Keratinocyte (primary cell): ENCODE results near the gene NUBP2. TPM values are rescaled to one million over a fixed set of nuclear protein-coding genes. Genes with fewer than 3 reads are reported as not detected.

ENCODE experiments used
- DNase-seq: peaks from one replicate; pipeline ENCODE4 v3.0.0-alpha.2; 2011; ENCODE audit warnings: low read depth, missing footprints, low spot score
- FAIRE-seq: peaks from 2 replicates; lab custom pipeline; 2011; peaks lifted over from hg19 to GRCh38; lab: Jason Lieb, UNC
- H2AFZ ChIP-seq: 2 replicates; pipeline ENCODE4 v1.6.0; 2012; ENCODE audit warnings: low read length, control low read depth, inconsistent platforms; ENCODE audit not compliant: control insufficient read depth
- H3K27ac ChIP-seq: 2 replicates; pipeline ENCODE4 v1.5.1; 2011; ENCODE audit warnings: low read length; ENCODE audit not compliant: control insufficient read depth, insufficient read depth
- H3K27me3 ChIP-seq: 3 replicates; pipeline ENCODE4 v1.6.0; 2011; ENCODE audit warnings: low read length; ENCODE audit not compliant: control insufficient read depth, insufficient read depth; ENCODE audit errors: extremely low read depth
- H3K36me3 ChIP-seq, 2 experiments: 2 replicates in 1 of 2; 3 replicates in 1 of 2; pipeline ENCODE4 v1.5.1; 2011; ENCODE audit warnings: low read length in 2 of 2, mild to moderate bottlenecking in 1 of 2; ENCODE audit not compliant: control insufficient read depth in 2 of 2, insufficient read depth in 2 of 2; ENCODE audit errors: extremely low read depth in 1 of 2
- H3K4me1 ChIP-seq: 3 replicates; pipeline ENCODE4 v1.5.1; 2011; ENCODE audit warnings: low read length; ENCODE audit not compliant: control insufficient read depth, insufficient read depth; ENCODE audit errors: extremely low read depth
- H3K4me2 ChIP-seq: 3 replicates; pipeline ENCODE4 v1.6.0; 2011; ENCODE audit warnings: low read depth, low read length; ENCODE audit not compliant: control insufficient read depth, insufficient read depth; ENCODE audit errors: extremely low read depth
- H3K4me3 ChIP-seq, 3 experiments: fragments of 200-600 bp in 1 of 3; sonication (generic) in 1 of 3; 2 replicates in 2 of 3; 3 replicates in 1 of 3; pipeline ENCODE4 v1.5.1; 2011 to 2016; ENCODE audit warnings: low read length in 3 of 3, mild to moderate bottlenecking in 3 of 3, control low read depth in 2 of 3, inconsistent platforms in 1 of 3, low read depth in 1 of 3, mixed read lengths in 1 of 3, mixed run types in 1 of 3, moderate library complexity in 1 of 3; ENCODE audit not compliant: control insufficient read depth in 2 of 3, insufficient read depth in 2 of 3; ENCODE audit errors: extremely low read depth in 1 of 3
- H3K79me2 ChIP-seq: 2 replicates; pipeline ENCODE4 v1.6.0; 2012; ENCODE audit warnings: low read length; ENCODE audit not compliant: control insufficient read depth, insufficient read depth
- H3K9ac ChIP-seq: 3 replicates; pipeline ENCODE4 v1.6.0; 2011; ENCODE audit warnings: low read length; ENCODE audit not compliant: control insufficient read depth, insufficient read depth; ENCODE audit errors: extremely low read depth
- H3K9me1 ChIP-seq: 3 replicates; pipeline ENCODE4 v1.6.0; 2011; ENCODE audit warnings: low read length; ENCODE audit not compliant: control insufficient read depth, insufficient read depth; ENCODE audit errors: extremely low read depth
- H3K9me3 ChIP-seq: 2 replicates; pipeline ENCODE4 v1.5.1; 2012; ENCODE audit warnings: low read depth, low read length; ENCODE audit not compliant: control insufficient read depth
- H4K20me1 ChIP-seq: 3 replicates; pipeline ENCODE4 v1.6.0; 2011; ENCODE audit warnings: low read length; ENCODE audit not compliant: control insufficient read depth, insufficient read depth; ENCODE audit errors: extremely low read depth
- CTCF ChIP-seq, 3 experiments: IDR thresholded peaks in 1 of 3; conservative IDR thresholded peaks in 1 of 3; optimal IDR thresholded peaks in 1 of 3; 2 replicates in 2 of 3; 3 replicates in 1 of 3; pipeline versions ENCODE3 to v1.5.1; 2011; ENCODE audit warnings: low read length in 3 of 3, mild to moderate bottlenecking in 3 of 3, moderate library complexity in 2 of 3, control low read depth in 1 of 3, inconsistent platforms in 1 of 3; ENCODE audit not compliant: insufficient read depth in 2 of 3; ENCODE audit errors: extremely low read depth in 1 of 3
- EZH2 ChIP-seq: IDR thresholded peaks from one replicate; pipeline ENCODE4 v1.6.1; 2012; ENCODE audit warnings: inconsistent platforms, mild to moderate bottlenecking, low read length, moderate library complexity
- dilution Hi-C: fragments of 300-500 bp; cut with MboI; formaldehyde crosslinking; loops from one replicate; pipeline ENCODE4 v1.7.0; 2020; ENCODE audit warnings: low sequenced_read_pairs; ENCODE audit not compliant: extremely low pct_ligation_motif_present
- polyA plus RNA-seq, 5 experiments: library from polyadenylated mRNA; depleted of rRNA in 3 of 5; stranded (reverse) in 3 of 5; stranded (forward) in 1 of 5; unstranded in 1 of 5; fragments of >200 nt; gene quantifications; 1 replicate in 1 of 5; 2 replicates in 3 of 5; 3 replicates in 1 of 5; pipeline versions ENCODE4 v1.2.1 to v1.2.3, GENCODE V29; 2011 to 2012; ENCODE audit warnings: missing spikeins in 2 of 5, low read depth in 1 of 5, low replicate concordance in 1 of 5

The NUBP2 gene
- polyA plus RNA-seq, 1 donor (not counting 4 experiments of a cell fraction or from before 2014, with no cell fraction given), result 24.4 TPM

GRCh38 chr16:1817716-1818115 is 35.0 kb downstream of the NUBP2 start:
- no peak overlapping the region for H3K9ac ChIP-seq
- no peak overlapping the region for H3K4me3 ChIP-seq
- H3K79me2 ChIP-seq, result no peaks in the 10 kb centered on the region
- H3K9me3 ChIP-seq, result no peaks in the 10 kb centered on the region
- no peaks in the 10 kb centered on the region for H3K27me3 ChIP-seq
- no peak overlapping the region for H2AFZ ChIP-seq
- DNase-seq (no peak), FAIRE-seq (no peak)
- no peaks in the 10 kb centered on the region for H3K4me1 ChIP-seq
- no peaks in the 10 kb centered on the region for H3K9me1 ChIP-seq
- TF ChIP-seq EZH2 (no peak), CTCF (optimal IDR thresholded peaks at IDR 0.05 in 1 of 3, IDR thresholded peaks at IDR 0.05 in 1 of 3, conservative IDR thresholded peaks at IDR 0.05 in 1 of 3; ENCODE audit: extremely low read depth in 1 of 3, insufficient read depth in 2 of 3, low read length in 3 of 3) (no peak)
- dilution Hi-C loops, result no loop called here
- H3K36me3 ChIP-seq, result peaks cover 0 to 14% of the 10 kb centered on the region in 2 experiments
- H3K27ac ChIP-seq, result no peak overlapping the region
- H4K20me1 ChIP-seq, result no peaks in the 10 kb centered on the region
- no peak overlapping the region for H3K4me2 ChIP-seq

GRCh38 chr16:1818204-1818872 is 35.6 kb downstream of the NUBP2 start:
- Histone ChIP-seq H2AFZ (no peak overlapping the region), H3K36me3 (peaks cover 0 to 14% of the 10 kb centered on the region in 2 experiments), H4K20me1 (no peaks in the 10 kb centered on the region), H3K27me3 (no peaks in the 10 kb centered on the region), H3K4me2 (no peak overlapping the region), H3K9me3 (no peaks in the 10 kb centered on the region), H3K4me1 (no peaks in the 10 kb centered on the region), H3K9ac (no peak overlapping the region), H3K27ac (no peak overlapping the region), H3K79me2 (no peaks in the 10 kb centered on the region), H3K4me3 (no peak overlapping the region), H3K9me1 (no peaks in the 10 kb centered on the region)
- dilution Hi-C loops, result no loop called here
- TF ChIP-seq EZH2 (no peak), CTCF (optimal IDR thresholded peaks at IDR 0.05 in 1 of 3, IDR thresholded peaks at IDR 0.05 in 1 of 3, conservative IDR thresholded peaks at IDR 0.05 in 1 of 3; ENCODE audit: extremely low read depth in 1 of 3, insufficient read depth in 2 of 3, low read length in 3 of 3) (no peak)
- DNase-seq, result no peak
- no peak for FAIRE-seq
